HG03135 (cell line): ENCODE results near the gene LECT2.

Experiments
- ATAC-seq: cut with Tn5 transposase; IDR thresholded peaks from one replicate; pipeline ENCODE4 v1.9.1; 2021; ENCODE audit warnings: mild to moderate bottlenecking, moderate library complexity; ENCODE audit not compliant: unreplicated experiment

The LECT2 gene

GRCh38 chr5:135942202-135942771 is 12.5 kb downstream of the LECT2 start:
- no peak for ATAC-seq

GRCh38 chr5:135941711-135942110 is 13.1 kb downstream of the LECT2 start:
- no peak for ATAC-seq

GRCh38 chr5:135937245-135937911 is 17.4 kb downstream of the LECT2 start:
- ATAC-seq = no peak

GRCh38 chr5:135934939-135935338 is 19.8 kb downstream of the LECT2 start:
- ATAC-seq = no peak

- ATAC-seq = no peak
Observed at GRCh38 chr5:135930949-135931295, 23.9 kb downstream of the LECT2 start.

- no peak for ATAC-seq
Observed at GRCh38 chr5:135930029-135930948, 24.5 kb downstream of the LECT2 start.

GRCh38 chr5:135921388-135921787 is 33.4 kb downstream of the LECT2 start:
- ATAC-seq = no peak

- no peak for ATAC-seq
Observed at GRCh38 chr5:135920199-135920598, 34.6 kb downstream of the LECT2 start.

GRCh38 chr5:135916638-135917263 is 38.0 kb downstream of the LECT2 start:
- no peak for ATAC-seq

- ATAC-seq = no peak
Observed at GRCh38 chr5:135915466-135916001, 39.2 kb downstream of the LECT2 start.

- ATAC-seq = no peak
Observed at GRCh38 chr5:135913713-135914626, 40.8 kb downstream of the LECT2 start.

- ATAC-seq = no peak
Observed at GRCh38 chr5:135905144-135905543, 49.6 kb downstream of the LECT2 start.

GRCh38 chr5:135901633-135902032 is 53.1 kb downstream of the LECT2 start:
- ATAC-seq = no peak

GRCh38 chr5:135900276-135900675 is 54.5 kb downstream of the LECT2 start:
- no peak for ATAC-seq

GRCh38 chr5:135898651-135899050 is 56.1 kb downstream of the LECT2 start:
- ATAC-seq = no peak
